Activated T-helper 1 cell treated with anti-CD3 and anti-CD28 coated beads, Interleukin-12 subunit alpha, Interleukin-12 subunit beta, Interleukin-2, Interleukin-4 antibody, amounts not matched to agents 30 ng/mL and 10 ng/mL and 1 ng/mL, durations not matched to agents 14 hours and 24 hours and 36 hours (primary cell): ENCODE results near the gene NISCH. TPM values are rescaled to one million over a fixed set of nuclear protein-coding genes. Genes with fewer than 3 reads are reported as not detected.

Experiments
- DNase-seq: peaks from one replicate; pipeline ENCODE4 v3.0.0; 2021; ENCODE audit warnings: low spot score
- H3K27ac Mint-ChIP-seq: one replicate; pipeline ENCODE4 v1.8.0; 2021; ENCODE audit warnings: mild to moderate bottlenecking, mixed read lengths
- H3K27me3 Mint-ChIP-seq: one replicate; pipeline ENCODE4 v1.8.0; 2022; ENCODE audit warnings: mild to moderate bottlenecking, moderate library complexity, mixed read lengths; ENCODE audit not compliant: insufficient read depth
- H3K36me3 Mint-ChIP-seq: one replicate; pipeline ENCODE4 v1.8.0; 2021; ENCODE audit warnings: low read depth, mixed read lengths
- H3K4me1 Mint-ChIP-seq: one replicate; pipeline ENCODE4 v1.8.0; 2021; ENCODE audit warnings: low read depth, mixed read lengths
- H3K4me3 Mint-ChIP-seq: one replicate; pipeline ENCODE4 v1.8.0; 2021; ENCODE audit warnings: mild to moderate bottlenecking, moderate library complexity, mixed read lengths
- H3K9me3 Mint-ChIP-seq: one replicate; pipeline ENCODE4 v1.8.0; 2021; ENCODE audit warnings: mixed read lengths
- intact Hi-C: fragments of 100-400 bp; cut with micrococcal nuclease; formaldehyde crosslinking; loops from one replicate; pipeline ENCODE4 v1.15.1; 2024
- total RNA-seq: library from RNA; stranded (reverse); gene quantifications from 2 replicates; pipeline ENCODE4 v1.2.3, GENCODE V29; 2022

The NISCH gene
- total RNA-seq, 1 donor from 2014 or later = 74.2 TPM

- Mint-ChIP-seq H3K27ac (no peak overlapping the region), H3K36me3 (no peaks in the 10 kb centered on the region), H3K4me3 (no peak overlapping the region), H3K4me1 (no peaks in the 10 kb centered on the region), H3K9me3 (no peaks in the 10 kb centered on the region), H3K27me3 (peaks cover 2% of the 10 kb centered on the region)
- no peak for DNase-seq
- intact Hi-C loops = no loop called here
Measured at GRCh38 chr3:52438579-52439425, 16.6 kb upstream of the NISCH start.

GRCh38 chr3:52439426-52440248, 15.8 kb upstream of the NISCH start:
- Mint-ChIP-seq H3K4me1 (no peaks in the 10 kb centered on the region), H3K9me3 (no peaks in the 10 kb centered on the region), H3K27me3 (peaks cover 2% of the 10 kb centered on the region), H3K27ac (no peak overlapping the region), H3K36me3 (no peaks in the 10 kb centered on the region), H3K4me3 (no peak overlapping the region)
- no peak for DNase-seq
- intact Hi-C loops = no loop called here

GRCh38 chr3:52440249-52440551, 15.2 kb upstream of the NISCH start:
- intact Hi-C loops = no loop called here

DNA sequence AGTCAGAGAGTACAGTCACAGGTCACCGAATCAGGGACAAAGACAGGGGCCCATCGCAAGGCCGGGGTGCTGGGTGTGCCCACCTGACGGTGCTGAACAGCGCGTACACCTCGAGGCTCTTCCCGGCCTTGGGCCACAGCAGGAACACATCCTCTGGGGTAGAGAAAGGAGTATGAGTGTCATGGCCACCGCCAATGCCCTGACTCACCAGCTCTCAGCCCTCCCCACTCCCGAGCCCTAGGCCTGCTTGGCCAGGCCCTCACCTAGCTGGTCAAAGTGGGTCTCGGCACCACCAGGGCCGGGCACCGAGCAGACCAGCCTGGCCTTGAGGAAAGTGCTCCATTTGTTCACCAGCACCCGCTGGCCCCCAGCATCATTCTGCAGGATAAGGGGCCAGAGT, 14.7 kb upstream of the NISCH start:
- DNase-seq = no peak
- intact Hi-C loops = no loop called here

More at GRCh38 chr3:52440249-52440551, 15.2 kb upstream of the NISCH start:
- H3K4me1 Mint-ChIP-seq = no peaks in the 10 kb centered on the region
- H3K4me3 Mint-ChIP-seq = no peak overlapping the region
- H3K27ac Mint-ChIP-seq = no peak overlapping the region
- no peaks in the 10 kb centered on the region for H3K36me3 Mint-ChIP-seq
- peaks cover 2% of the 10 kb centered on the region for H3K27me3 Mint-ChIP-seq
- H3K9me3 Mint-ChIP-seq = no peaks in the 10 kb centered on the region
- no peak for DNase-seq

GRCh38 chr3:52441091-52441771, 14.2 kb upstream of the NISCH start:
- Mint-ChIP-seq H3K36me3 (no peaks in the 10 kb centered on the region), H3K4me1 (no peaks in the 10 kb centered on the region), H3K4me3 (no peak overlapping the region), H3K27me3 (peaks cover 2% of the 10 kb centered on the region), H3K9me3 (no peaks in the 10 kb centered on the region), H3K27ac (no peak overlapping the region)
- intact Hi-C loops = no loop called here
- DNase-seq = no peak

More for the DNA sequence above, 14.7 kb upstream of the NISCH start:
- Mint-ChIP-seq H3K4me3 (no peak overlapping the region), H3K27me3 (peaks cover 2% of the 10 kb centered on the region), H3K4me1 (no peaks in the 10 kb centered on the region), H3K9me3 (no peaks in the 10 kb centered on the region), H3K27ac (no peak overlapping the region), H3K36me3 (no peaks in the 10 kb centered on the region)

DNA sequence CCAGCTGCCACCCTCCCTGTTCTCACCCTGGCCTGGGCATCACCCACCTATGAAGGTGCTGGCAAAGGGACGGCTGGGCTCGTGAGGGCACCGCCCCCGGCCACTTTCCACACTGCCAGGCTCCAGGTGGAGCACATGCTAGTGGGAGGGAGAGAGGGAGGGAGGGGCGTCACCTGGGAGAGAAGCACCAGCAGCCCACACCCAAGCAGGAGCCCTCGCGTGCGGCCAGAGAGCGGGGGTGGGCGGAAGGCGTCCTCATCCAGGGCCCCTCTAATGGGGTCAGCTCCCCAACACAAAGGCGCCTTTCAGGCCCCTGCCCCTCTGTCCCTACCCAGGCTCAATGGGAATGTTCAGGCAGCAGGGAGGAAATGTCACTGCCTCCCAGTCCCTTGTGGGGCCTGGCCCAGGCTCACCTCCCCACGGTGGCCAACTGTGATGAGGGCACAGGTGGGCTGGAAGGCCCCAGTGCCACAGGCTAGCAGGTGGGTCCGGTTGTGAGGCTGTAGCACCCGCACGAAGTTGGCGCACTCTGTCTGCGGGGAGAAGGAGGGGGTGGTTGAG, 13.6 kb upstream of the NISCH start:
- Mint-ChIP-seq H3K4me3 (no peak overlapping the region), H3K36me3 (no peaks in the 10 kb centered on the region), H3K27me3 (peaks cover 2% of the 10 kb centered on the region), H3K27ac (no peak overlapping the region), H3K9me3 (no peaks in the 10 kb centered on the region), H3K4me1 (peaks cover 2% of the 10 kb centered on the region)
- intact Hi-C loops = no loop called here
- no peak for DNase-seq

GRCh38 chr3:52442409-52443267, 12.8 kb upstream of the NISCH start:
- H3K27me3 Mint-ChIP-seq = no peaks in the 10 kb centered on the region
- no peaks in the 10 kb centered on the region for H3K9me3 Mint-ChIP-seq
- no peak overlapping the region for H3K27ac Mint-ChIP-seq
- DNase-seq = no peak
- no peaks in the 10 kb centered on the region for H3K36me3 Mint-ChIP-seq
- H3K4me1 Mint-ChIP-seq = peaks cover 7% of the 10 kb centered on the region
- intact Hi-C loops = no loop called here
- H3K4me3 Mint-ChIP-seq = no peak overlapping the region

- no peak for DNase-seq
- Mint-ChIP-seq H3K27me3 (no peaks in the 10 kb centered on the region), H3K4me1 (peaks cover 7% of the 10 kb centered on the region), H3K36me3 (no peaks in the 10 kb centered on the region), H3K27ac (no peak overlapping the region), H3K9me3 (no peaks in the 10 kb centered on the region), H3K4me3 (no peak overlapping the region)
- intact Hi-C loops = no loop called here
Measured at GRCh38 chr3:52443268-52443610, 12.2 kb upstream of the NISCH start.

DNA sequence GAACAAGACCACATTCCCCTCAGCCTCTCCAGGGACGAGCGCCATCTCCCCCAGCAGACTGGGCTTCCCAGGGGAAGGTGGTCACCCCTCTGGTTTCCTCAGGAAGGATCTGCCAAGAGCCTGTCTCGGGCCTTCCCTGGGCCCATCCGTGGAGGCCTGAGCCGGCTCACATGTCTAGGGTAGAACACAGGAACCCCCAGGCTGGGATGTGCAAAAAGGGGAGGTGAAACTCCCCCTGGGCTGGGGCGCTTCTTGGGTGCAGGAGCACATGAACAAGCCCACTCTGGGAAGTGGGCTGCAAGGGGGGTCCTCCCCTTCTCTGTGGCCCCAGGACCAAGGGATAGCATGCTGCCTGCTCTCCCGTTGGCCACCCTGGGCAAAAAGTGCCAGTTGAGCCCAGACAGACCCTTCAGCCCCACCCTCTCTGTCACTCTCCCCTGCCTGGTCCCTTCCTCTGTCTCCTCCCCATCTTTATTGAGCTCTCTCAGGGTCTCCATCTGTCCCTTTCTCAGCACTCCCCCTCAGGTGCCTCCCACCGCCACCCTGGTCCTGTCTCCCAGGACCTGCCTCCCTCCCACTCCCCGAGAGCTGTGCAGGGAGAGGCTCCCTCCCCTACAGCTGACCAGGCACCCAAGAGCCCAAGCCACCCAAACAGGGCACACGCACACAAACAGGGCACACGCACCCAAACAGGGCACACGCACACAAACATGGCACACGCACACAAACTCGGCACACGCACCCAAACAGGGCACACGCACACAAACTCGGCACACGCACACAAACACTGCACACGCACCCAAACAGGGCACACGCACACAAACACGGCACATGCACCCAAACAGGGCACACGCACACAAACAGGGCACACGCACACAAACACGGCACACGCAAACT, 11.4 kb upstream of the NISCH start:
- H3K4me3 Mint-ChIP-seq = no peak overlapping the region
- H3K27me3 Mint-ChIP-seq = no peaks in the 10 kb centered on the region
- H3K27ac Mint-ChIP-seq = no peak overlapping the region
- intact Hi-C loops = no loop called here
- H3K9me3 Mint-ChIP-seq = no peaks in the 10 kb centered on the region
- DNase-seq = no peak
- peaks cover 7% of the 10 kb centered on the region for H3K4me1 Mint-ChIP-seq
- no peaks in the 10 kb centered on the region for H3K36me3 Mint-ChIP-seq

DNA sequence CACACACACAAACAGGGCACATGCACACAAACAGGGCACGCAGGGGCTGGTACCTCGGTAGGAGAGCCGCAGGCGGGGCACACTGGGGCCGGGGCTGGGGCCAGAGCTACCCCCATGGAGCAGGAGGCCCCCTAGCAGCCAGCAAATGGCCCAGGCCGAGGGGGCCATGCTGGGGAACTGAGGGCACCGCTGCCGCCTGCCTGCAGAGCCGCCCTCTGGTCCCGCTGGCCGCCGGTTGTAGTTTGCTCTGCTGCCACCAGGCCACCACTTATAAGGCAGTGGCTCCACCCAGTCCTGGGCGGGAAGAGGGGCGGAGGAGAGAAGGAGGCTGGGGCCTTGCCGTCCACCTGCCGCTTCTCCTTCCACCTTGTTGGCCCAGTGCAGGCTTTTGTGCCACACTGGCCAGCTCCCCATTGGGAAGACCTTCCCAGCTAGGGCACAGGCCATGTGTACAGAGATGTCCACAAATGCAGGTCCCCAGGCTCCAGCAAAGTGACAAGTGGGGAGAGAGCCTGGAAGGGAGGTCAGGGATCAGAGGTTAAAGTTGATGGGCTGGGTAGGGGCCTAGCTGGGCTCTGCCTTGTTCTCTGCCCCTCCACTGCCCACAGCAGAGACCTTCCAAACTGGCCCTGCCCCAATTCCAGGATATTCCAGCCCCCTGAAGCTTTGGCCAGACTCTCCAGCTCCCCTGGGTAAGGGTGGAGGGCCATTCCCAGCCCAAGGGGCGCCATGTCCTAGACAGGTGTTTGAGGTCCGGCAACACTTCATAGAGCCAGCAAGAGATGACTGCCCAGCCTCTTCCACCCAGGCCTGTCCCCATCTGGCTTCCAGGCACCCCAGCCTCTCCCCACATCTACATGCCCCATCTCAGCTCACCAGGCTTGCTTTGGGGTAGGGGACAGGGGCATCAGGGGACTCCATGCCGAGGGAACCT, 10.3 kb upstream of the NISCH start, which contains the start of gene SEMA3G:
Gene SEMA3G, minus strand, starts transcription at position 244 of the 934 bp plus-strand sequence. Its CDS starts 76 bp downstream, at position 168.
- no peaks in the 10 kb centered on the region for H3K27me3 Mint-ChIP-seq
- H3K4me3 Mint-ChIP-seq = no peak within 1 kb of the TSS
- no peaks in the 10 kb centered on the region for H3K9me3 Mint-ChIP-seq
- DNase-seq = peak; percentile 70
- H3K36me3 Mint-ChIP-seq = no peaks in the 10 kb centered on the region
- peaks cover 7% of the 10 kb centered on the region for H3K4me1 Mint-ChIP-seq
- intact Hi-C loops = loop anchor here (5.0 kb wide), 1 partner anchor 223 kb away; no protein-coding TSS in a partner anchor
- no peak within 1 kb of the TSS for H3K27ac Mint-ChIP-seq
